ENCODE results near the gene PRICKLE1.
A peak's percentile ranks its signal among the peaks of the same experiment; 100 is the strongest.
"Not testable (repeated sequence)": the region's sequence is repeated elsewhere in the genome, so short reads cannot be mapped to it uniquely, and the experiment has no call there.

Gene PRICKLE1

DNA sequence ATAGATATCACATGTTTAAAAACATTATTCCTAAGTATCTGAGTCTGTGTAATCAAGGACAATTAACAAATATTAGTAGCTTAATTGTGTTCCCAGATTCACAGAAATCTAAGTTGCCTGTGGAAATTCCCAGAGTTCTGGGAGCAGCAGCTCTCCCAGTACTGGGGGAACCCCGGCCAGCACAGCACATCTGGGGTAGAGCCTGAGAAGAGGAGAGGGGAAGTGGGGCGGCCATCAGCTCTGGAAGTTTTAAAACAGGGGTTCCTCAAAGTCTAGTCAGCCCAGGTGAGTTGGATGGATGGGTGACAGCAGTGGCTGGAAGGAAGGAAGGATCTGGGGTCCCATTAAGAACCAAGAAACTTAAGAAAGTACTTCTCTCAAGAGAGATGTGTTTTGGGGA is 24.6 kb downstream of the PRICKLE1 start:
- peak overlapping the region in 1 of 21 experiments; percentile 6 for H3K27ac ChIP-seq
- no peak overlapping the region for H3K4me3 ChIP-seq

DNA sequence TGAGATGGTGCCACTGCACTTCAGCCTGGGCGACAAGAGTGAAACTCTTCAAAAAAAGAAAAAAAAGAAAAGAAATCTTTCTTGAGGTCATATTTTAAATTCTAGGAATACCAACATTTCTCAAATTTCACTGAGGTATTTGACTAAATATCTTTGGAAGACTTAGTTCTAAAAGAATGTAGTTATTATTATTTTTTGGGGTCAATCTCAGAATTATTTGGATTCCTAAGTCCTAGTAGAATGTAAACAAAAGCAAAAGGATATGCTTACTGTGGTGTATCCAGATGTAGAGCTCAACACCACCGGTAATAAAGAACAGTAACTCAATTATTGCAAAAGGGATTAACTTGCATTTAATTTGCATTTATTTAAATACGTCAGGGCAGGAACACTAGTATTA is 25.0 kb downstream of the PRICKLE1 start:
- Histone ChIP-seq H3K27ac (no peak overlapping the region), H3K4me3 (no peak overlapping the region)

DNA sequence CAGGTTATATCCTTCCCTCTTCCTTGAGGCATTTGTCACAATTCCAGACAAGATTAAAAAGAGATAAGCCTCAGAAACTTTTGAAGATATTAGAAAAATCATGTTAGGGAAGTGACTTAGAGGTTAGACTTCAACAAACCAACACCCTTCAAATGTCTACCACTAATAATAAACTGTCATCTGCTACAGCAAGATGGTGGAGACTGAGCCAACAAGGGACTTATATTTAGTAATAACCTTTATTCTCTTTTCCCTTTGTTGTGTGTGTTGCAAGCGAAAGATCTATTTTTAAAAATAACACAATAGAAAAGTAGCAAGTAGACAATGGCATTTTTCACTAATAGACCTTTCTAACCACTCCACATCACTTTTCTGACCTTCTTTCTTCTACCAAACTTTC is 28.6 kb downstream of the PRICKLE1 start:
- Histone ChIP-seq H3K4me3 (no peak overlapping the region), H3K27ac (no peak overlapping the region)

DNA sequence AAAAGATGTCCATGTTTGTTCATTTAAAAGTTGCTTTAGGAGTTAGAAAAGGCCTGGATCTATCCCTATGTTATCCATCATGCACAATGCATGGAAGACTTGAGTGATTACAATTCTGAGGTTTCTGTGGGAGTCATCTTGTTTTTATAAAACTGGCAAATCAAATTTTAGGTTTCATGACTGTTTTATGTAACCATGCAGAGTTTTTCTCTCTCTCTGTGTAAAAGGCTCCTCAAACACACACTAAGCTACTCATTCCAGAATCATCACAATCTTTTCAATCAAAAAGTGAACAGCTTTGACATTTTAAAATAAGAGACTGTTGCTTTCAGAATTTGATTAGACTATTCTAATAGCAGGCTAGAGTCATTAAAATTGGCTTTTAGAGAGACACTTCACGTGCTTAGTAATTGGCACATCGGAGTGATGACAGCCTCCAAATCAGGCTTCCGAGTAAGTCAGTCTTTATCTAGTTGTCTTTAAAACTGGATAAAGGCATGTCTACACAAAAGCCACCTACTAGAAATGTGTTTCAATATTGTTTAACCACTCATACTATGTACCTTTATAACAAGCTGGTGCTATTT is 31.9 kb downstream of the PRICKLE1 start:
- no peak overlapping the region for H3K4me3 ChIP-seq
- H3K27ac ChIP-seq = no peak overlapping the region

DNA sequence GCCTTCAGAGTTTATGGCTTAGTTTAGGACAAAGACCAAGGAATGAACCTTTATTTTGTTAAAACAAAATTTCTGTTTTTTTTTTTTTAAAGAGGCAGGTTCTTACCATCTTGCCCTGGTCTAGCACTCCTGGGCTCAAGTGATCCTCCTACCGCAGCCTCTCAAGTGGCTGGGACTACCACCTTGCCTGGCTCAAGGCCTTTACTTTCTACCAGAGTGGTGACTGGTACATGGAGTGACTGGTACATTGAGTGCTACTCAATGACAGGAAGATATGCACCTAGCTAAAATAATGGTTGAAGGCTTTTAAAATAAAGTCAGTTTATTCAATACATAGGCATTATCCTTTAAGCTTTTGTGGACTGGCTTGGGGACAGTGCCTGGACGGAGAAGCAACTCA is 32.6 kb downstream of the PRICKLE1 start:
- Histone ChIP-seq H3K4me3 (no peak overlapping the region), H3K27ac (no peak overlapping the region)

DNA sequence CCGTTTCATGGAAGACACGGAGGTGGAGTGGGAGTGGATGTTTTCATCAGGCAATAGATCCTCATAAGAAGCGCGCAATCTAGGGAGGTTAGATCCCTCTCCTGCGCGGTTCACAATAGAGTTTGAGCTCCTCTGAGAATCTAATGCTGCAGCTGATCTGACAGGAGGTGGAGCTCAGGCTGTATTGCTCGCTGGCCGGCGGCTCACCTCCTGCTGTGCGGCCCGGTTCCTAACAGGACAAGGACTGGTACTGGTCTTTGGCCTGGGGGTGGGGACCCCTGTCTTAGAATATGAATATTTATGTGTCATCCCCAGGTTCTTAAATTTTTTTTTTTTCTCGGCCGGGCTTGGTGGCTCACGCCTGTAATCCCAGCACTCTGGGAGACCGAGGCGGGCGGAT is 36.7 kb downstream of the PRICKLE1 start:
- H3K4me3 ChIP-seq = no peak overlapping the region
- H3K27ac ChIP-seq = no peak overlapping the region

DNA sequence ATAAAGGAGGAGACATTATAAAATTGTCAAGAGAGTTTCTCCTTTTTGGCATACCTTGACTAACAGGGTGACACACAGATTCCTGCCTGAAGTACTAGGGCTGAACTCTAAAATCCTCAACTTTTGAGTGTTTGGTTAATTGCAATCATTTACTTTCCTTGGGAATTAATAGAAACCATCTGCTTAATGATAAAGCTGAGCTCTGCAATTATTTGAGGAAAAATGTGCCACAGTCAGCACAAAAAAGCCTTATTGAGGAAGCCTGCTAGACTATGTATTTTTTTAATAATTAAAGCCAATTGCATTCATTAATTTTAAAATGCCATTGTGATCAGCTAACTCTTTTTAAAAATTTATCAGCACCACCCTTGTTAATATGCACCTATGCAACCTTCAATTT is 38.7 kb downstream of the PRICKLE1 start:
- Histone ChIP-seq H3K27ac (no peak overlapping the region), H3K4me3 (no peak overlapping the region)

DNA sequence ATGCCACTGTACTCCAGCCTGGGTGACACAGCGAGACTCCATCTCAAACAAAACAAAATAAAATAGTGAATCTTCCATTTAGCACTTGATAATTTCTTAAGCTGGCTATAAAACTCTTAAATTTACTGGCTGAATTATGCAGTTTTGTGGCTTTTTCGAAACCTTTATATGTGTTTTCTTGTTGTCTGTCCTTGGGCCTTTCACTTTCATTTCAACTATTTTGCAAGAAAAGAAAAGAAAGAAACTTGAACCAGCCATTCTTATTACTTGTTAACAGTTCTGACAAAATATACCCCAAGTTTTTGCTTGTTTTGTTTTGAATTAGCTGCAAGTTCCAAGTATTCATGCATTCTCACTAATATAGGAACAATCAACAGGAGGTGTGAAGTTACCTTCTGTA is 42.8 kb downstream of the PRICKLE1 start:
- Histone ChIP-seq H3K27ac (no peak overlapping the region), H3K4me3 (no peak overlapping the region)

DNA sequence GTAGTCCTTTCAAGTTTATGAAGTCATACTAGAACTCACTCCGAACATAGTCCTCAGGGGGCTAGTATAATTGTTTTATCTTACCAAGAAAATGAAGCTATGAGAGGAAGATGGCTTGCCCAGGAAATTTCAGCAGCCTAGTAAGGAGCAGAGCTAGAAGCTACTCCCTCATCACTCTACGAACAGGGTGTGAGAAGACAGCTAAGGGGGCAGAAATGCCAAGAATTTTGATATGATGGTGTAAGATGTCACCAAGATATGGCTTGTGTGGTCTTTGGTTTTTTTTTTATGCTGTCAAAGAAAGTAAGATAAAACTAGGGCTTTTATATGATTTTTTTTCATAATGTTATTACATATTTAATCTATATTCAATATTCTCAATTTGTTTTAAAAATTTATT is 47.6 kb downstream of the PRICKLE1 start:
- H3K27ac ChIP-seq = no peak overlapping the region

DNA sequence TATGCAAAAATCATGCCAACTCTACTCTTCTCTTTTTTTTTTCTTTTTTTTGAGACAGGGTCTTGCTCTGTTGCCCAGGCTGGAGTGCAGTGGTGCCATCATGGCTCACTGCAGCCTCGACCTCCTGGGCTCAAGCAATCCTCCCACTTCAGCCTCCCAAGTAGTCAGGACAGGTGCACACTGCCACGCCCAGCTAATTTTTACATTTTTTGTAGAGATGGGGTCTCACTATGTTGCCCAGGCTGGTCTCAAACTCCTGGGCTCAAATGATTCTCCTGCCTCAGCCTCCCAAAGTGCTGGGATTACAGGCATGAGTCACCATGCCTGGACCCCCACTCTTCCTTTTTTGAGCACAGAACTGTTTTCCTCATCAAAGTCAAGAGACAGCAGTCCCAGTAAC is 48.2 kb downstream of the PRICKLE1 start:
- H3K27ac ChIP-seq, H3K4me3 ChIP-seq: not testable (repeated sequence)

More for the DNA sequence above, 47.6 kb downstream of the PRICKLE1 start:
- no peak overlapping the region for H3K4me3 ChIP-seq

DNA sequence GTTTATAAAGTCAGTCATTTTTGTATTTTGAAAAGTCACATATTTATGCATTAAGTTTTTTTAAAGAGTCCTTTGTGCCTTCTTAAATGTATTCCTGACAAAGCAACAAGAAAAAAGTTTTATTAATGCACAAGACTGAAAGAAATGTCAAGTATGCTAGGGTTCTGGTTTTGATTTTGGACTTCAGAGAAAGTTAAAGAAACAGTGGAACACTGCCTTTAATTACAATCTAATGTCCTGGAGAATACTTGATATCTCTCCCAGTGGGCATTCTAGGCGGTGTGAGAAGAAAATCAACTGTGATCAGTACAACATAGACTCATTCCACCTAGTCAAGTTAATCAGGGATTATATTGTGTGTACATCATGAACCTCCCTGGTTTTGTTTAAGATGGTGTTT is 49.9 kb downstream of the PRICKLE1 start:
- H3K27ac ChIP-seq = peak overlapping the region in 1 of 21 experiments; percentile 61
- H3K4me3 ChIP-seq = no peak overlapping the region

DNA sequence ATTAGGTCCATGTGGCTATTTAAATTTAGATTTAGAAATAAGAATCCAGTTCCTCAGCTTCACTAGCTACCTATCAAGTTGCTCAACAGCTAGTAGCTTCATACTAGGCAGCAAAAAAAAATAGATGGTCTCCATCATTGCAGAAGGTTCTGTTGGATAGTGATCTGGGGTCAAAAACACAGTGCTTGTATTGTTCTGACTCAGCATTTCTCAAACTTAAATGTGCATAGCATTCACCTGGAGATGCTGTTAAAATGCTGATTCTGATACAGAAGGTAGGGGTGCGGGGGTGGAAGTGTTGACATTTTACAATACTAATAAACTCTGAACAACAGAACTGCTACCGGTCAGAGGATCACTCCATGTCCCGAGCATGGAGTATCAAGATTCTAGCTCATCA is 51.3 kb downstream of the PRICKLE1 start:
- no peak overlapping the region for H3K27ac ChIP-seq
- H3K4me3 ChIP-seq = no peak overlapping the region

DNA sequence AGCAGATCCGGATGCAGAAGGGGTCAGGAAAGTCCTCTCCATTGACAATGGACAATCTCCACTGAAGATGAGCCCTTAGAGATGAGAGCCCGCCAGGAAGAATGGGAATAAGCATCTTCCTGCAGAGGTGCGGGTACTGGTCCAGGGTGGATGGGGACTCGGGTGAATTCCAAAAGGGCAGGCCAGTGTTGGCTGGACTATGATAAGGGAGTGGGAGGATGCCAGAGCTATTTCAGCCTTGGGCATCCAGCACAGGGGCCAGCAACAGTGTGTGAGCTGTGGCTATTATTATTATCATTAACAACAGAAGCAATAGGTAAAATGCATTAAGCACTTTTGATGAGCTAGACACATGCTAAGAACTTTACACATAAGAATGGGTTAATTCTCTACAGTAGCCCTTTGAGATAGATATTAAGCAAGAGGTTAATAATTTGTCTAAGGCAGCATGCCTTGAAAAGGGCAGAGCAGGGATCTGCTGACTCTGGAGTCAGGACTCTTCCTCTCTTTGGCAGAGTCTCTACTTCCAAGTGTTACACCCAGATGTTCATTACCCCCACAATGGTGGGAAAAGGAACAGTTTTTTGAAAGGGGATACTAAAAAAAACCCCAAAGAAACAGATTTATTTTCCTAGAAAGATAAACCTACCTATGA is 55.2 kb downstream of the PRICKLE1 start:
- no peak overlapping the region for H3K27ac ChIP-seq
- H3K4me3 ChIP-seq = no peak overlapping the region

DNA sequence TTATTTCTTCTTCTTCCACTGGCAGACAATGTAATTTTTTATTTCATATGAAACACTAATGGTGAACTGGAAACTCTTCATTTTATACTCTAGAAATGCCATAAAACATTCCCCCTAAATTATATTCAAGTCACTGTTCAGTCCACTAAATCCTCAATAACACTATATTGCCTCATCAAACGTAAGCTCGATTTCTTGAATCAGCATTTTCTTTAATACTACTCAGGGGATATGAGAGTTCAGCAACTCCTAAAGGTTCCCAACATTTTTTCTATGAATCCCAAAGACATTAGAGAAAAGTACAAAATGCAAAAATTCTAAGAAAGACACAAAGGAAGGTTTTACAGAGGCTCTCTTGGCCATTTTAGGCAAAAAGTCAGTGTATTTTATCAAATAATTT is 59.3 kb downstream of the PRICKLE1 start:
- no peak overlapping the region for H3K27ac ChIP-seq
- H3K4me3 ChIP-seq = no peak overlapping the region

DNA sequence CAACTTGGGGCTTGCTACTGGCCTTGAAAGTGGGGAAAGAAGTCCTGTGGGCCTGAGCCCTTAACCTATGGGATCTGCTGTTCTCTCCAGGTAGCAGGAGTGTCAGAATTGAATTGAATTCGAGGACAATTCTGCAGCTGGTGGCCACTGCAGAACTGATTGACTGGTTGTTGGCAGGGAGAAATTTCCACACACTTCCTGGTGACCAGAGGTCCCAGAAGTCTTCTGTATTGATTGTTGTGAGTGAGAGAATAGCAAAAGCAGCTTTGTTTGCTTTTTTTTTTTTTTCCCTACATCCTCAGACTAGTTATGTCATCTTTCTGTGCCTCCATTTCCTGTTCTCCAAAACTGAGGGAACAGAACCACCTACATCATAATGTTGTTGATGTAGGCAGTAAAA is 64.1 kb downstream of the PRICKLE1 start:
- Histone ChIP-seq H3K4me3 (no peak overlapping the region), H3K27ac (no peak overlapping the region)

DNA sequence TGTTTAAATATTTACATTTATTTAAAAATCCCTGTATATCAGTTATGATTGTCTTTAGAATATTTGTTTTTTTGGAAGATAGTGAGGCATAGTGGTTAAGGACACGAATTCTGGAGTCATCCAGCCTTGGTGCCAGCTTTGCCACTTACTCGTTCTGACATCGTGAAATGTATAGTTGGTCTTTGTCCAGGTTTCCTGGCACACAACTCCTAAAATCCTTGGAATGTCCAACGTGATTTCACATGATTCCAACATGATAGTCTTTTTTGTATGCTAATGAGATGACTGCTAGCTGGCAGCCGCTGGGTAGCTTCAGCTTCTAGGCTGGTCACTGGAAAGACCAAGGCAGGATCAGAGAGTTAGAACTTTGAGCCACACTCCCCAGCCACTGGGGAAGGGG is 64.8 kb downstream of the PRICKLE1 start:
- H3K27ac ChIP-seq = no peak overlapping the region
- H3K4me3 ChIP-seq = no peak overlapping the region

DNA sequence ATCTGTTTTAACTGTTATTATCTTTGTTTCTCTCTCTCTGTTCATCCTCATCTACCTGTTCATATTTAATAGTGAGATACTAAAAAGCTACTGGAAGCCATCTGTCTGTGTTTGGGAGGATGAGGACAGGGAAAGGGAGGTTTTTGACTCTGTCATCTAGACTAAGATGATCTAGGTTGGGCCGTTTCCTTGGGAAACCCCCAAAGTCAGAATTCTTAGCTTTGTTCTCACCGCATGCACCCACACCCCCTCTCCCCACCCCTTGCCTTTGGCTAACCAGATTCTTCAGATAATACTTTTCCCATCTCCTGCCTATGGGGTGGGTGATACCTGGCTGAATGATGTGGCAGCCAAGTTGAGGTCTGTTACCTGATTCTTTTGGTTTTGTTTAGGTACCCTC is 73.0 kb downstream of the PRICKLE1 start:
- H3K27ac ChIP-seq = no peak overlapping the region
- no peak overlapping the region for H3K4me3 ChIP-seq

DNA sequence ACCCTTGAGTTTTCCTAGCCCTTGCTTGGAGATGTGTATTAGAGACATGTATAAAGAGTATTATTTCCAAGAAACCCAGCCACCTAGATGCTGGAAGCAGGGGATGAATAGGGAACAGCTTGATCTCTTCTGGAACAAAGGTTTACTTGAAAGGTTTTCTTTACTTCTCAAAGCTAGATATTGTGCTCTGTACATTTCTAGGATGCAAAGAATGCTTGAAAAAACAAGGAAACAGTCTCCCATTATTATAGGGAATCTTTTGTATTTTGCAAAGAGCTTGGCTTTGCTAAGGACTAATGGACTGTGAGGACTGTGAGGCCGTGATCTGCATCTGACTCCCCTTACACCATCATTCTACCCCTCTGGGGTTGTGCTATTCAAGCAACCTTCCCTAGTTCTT is 77.9 kb downstream of the PRICKLE1 start:
- H3K27ac ChIP-seq = no peak overlapping the region
- H3K4me3 ChIP-seq = no peak overlapping the region

DNA sequence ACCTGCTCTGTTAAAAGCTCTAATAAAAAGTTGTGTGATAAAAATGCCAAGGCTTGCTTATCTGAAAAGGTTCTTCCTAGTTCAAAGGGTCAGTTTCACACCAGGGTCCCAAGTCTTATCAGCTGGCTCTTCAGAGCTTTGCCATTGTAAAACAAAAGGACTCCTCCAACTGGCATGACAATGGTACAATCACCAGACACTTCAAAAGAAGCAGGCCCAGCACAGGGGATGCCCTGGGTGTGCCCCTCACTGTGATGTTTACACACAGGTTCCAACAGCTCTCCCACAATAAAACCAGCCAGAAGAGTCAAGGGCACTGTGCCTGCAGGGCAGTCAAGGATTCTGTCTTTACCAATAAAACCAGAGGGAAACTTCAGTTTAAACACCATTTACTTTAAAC is 78.7 kb downstream of the PRICKLE1 start:
- H3K4me3 ChIP-seq = no peak overlapping the region

DNA sequence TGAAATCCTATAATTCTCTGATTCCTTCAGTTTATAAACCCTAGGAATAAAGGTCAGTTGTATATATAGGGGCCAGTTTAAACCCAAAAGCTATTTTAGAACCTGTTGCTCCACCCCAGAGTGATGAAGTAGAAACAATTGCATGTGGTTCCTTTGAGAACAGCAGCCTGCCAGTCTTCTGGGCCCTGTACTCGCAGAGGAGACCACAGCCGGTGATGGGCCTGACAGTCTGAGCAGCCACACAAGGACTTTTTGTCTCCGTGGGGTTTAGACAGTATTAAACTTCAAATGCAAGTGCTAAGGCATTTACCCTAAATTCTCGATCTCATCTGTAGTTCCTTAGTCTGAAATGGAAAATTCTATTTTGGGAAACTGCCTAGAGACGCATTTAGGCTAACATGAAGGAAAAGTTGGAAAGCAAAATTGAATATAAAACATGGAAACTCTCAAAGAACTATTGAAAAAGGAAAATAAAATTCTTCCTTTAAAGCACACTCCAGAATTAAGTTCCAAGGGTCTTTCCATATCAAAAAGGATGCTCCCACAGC is 80.6 kb downstream of the PRICKLE1 start:
- Histone ChIP-seq H3K4me3 (no peak overlapping the region), H3K27ac (peak overlapping the region in 1 of 21 experiments; percentile 5)

More for the DNA sequence above, 78.7 kb downstream of the PRICKLE1 start:
- no peak overlapping the region for H3K27ac ChIP-seq

DNA sequence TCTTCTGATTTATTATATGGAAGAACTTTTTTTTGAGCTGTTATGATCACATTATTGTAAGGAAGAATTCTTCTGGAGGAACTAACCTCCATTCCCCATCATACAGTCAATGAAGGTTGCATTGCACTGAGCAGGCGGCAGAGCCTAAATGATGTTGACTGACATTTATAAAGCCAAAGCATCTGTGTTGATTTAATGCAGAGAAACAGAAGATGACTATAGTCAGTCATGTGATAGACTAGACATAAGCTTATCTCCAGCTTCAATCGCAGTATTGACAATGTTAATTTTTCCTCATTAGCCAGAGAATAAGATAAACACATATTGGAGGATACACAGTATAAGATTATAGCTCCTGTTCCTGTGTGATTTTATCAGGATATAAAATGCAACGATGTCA is 82.0 kb downstream of the PRICKLE1 start:
- no peak overlapping the region for H3K4me3 ChIP-seq
- no peak overlapping the region for H3K27ac ChIP-seq

DNA sequence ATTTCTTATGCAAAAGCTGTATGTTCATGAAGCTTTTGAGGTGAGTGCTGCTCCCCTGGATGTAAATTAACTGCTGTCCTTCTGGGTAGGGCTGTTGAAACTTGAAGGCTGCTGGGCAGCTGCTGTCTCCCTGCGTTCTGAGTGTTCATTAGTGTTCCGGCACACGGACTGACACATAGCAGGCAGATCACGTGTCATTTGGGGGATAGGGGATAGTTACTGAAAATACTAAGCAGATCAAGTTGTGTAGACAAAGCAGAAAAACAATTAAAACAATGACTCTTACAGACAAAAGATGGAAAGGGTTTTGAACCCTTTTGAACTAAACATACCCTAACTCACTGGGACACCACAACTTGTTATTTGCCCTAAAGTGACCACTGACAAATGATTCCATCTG is 82.5 kb downstream of the PRICKLE1 start:
- Histone ChIP-seq H3K27ac (no peak overlapping the region), H3K4me3 (no peak overlapping the region)
